COLO829 (cell line): ENCODE data around the gene ELN.
A peak's percentile ranks its signal among the peaks of the same experiment; 100 is the strongest.
"Not testable (repeated sequence)": the region's sequence is repeated elsewhere in the genome, so short reads cannot be mapped to it uniquely, and the experiment has no call there.

Experiments used
- DNase-seq: peaks from one replicate; pipeline ENCODE4 v3.0.0; 2012; ENCODE audit warnings: low spot score

Gene ELN

GRCh38 chr7:74001150-74001494 lies 26.9 kb upstream of the ELN start:
- no peak for DNase-seq

- DNase-seq: peak; percentile 72
Measured at GRCh38 chr7:74002474-74003017, 25.4 kb upstream of the ELN start.

GRCh38 chr7:74003621-74004020 lies 24.4 kb upstream of the ELN start:
- DNase-seq: no peak

GRCh38 chr7:74006032-74006431 lies 21.9 kb upstream of the ELN start:
- DNase-seq: no peak

- DNase-seq: no peak
Measured at GRCh38 chr7:74006451-74007241, 21.3 kb upstream of the ELN start.

GRCh38 chr7:74007242-74007567 lies 20.8 kb upstream of the ELN start:
- DNase-seq: no peak

- DNase-seq: no peak
Measured at GRCh38 chr7:74008687-74009086, 19.3 kb upstream of the ELN start.

- no peak for DNase-seq
Measured at GRCh38 chr7:74009719-74010118, 18.3 kb upstream of the ELN start.

GRCh38 chr7:74010407-74010806 lies 17.6 kb upstream of the ELN start:
- no peak for DNase-seq

- DNase-seq: not testable (repeated sequence)
Measured at GRCh38 chr7:74011421-74011820, 16.6 kb upstream of the ELN start.

- DNase-seq: no peak
Measured at GRCh38 chr7:74012842-74013249, 15.1 kb upstream of the ELN start.

- no peak for DNase-seq
Measured at GRCh38 chr7:74013539-74014272, 14.3 kb upstream of the ELN start.

- no peak for DNase-seq
Measured at GRCh38 chr7:74014931-74015330, 13.0 kb upstream of the ELN start.

- no peak for DNase-seq
Measured at GRCh38 chr7:74015670-74016069, 12.3 kb upstream of the ELN start.

GRCh38 chr7:74017125-74017524 lies 10.8 kb upstream of the ELN start:
- DNase-seq: no peak

GRCh38 chr7:74018246-74018895 lies 9.6 kb upstream of the ELN start:
- DNase-seq: no peak

- DNase-seq: no peak
Measured at GRCh38 chr7:74019149-74019548, 8.8 kb upstream of the ELN start.

- no peak for DNase-seq
Measured at GRCh38 chr7:74020390-74020789, 7.6 kb upstream of the ELN start.

GRCh38 chr7:74021546-74022320 lies 6.2 kb upstream of the ELN start:
- DNase-seq: no peak

- no peak for DNase-seq
Measured at GRCh38 chr7:74022507-74022906, 5.5 kb upstream of the ELN start.

GRCh38 chr7:74023092-74023536 lies 4.9 kb upstream of the ELN start:
- DNase-seq: peak; percentile 80

GRCh38 chr7:74023786-74024185 lies 4.2 kb upstream of the ELN start:
- DNase-seq: no peak
